HG03442 (cell line): ENCODE results near the gene FBXL20.
"Not testable (repeated sequence)": the region's sequence is repeated elsewhere in the genome, so short reads cannot be mapped to it uniquely, and the experiment has no call there.

Experiments used
- ATAC-seq: cut with Tn5 transposase; IDR thresholded peaks from one replicate; pipeline ENCODE4 v1.9.1; 2021; ENCODE audit warnings: mild to moderate bottlenecking, moderate library complexity; ENCODE audit not compliant: unreplicated experiment

The FBXL20 gene

DNA sequence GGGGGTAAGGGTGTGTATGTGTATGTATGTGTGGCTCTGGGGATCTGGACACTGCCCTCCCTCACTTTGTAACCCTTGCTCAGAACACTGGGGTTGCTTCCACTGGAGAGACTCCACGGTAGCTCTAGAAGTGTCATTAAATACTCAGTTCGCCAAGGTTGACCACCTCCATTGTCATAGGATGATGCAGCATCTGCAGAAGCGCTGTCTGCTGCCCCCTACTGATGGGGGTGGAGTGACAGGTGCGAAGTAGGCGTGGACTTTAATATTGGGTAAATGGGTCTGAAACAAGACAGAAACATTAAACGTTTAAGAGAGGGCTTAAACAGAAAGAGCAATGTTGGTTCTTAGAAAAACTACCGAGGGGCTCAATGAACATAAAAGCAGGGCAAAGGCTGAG is 140.1 kb downstream of the FBXL20 start:
- no peak for ATAC-seq

DNA sequence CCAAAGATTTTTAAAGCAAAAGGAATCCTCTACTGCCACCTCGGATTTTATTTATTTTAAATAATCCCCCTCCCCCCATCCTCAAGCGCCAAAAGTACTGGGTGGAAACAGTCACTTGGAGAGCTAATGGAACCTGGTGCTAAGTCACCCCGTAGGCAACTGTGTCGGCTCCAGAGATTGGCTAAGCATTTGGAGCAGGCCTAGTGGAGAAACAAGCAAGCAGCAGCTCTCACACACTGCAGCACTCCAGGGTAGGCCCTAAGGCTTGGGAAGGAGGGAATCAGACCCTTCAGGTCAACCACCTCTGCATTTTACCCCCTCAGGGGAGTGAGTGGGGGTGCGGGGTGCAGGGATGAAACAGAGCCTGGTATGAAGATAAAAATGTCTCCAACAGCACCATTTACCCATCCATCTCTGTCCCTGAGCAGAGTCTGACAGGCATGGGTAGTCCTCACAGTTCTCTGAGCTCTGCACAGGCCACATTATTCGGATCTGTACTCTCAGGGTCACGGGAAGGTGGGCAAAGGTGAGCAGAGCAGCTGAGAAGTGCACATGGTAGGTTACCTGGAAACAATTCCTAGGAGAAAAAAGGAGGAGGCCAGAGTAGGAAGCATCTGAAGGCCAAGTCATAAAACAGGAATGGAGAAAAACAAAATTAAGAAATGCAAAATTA is 148.5 kb downstream of the FBXL20 start:
- ATAC-seq = no peak

DNA sequence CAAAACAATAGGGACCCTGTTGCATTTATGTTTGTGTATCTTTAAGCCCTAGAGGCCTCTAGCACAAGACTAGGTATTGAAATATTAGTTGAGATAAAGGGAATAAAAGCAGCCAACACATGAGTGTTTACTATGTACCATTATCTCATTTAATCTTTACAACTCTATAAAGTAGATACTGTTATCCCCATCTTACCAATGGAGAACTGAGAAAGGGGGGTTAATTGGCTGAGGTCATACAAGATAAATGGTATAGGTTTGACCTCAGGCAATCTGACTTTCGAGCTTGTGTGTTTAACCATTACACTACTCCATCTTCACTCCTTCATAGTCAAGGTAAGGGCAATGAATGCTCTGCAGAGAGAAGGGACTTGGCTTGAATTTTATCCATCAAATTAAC is 149.4 kb downstream of the FBXL20 start:
- ATAC-seq = no peak

DNA sequence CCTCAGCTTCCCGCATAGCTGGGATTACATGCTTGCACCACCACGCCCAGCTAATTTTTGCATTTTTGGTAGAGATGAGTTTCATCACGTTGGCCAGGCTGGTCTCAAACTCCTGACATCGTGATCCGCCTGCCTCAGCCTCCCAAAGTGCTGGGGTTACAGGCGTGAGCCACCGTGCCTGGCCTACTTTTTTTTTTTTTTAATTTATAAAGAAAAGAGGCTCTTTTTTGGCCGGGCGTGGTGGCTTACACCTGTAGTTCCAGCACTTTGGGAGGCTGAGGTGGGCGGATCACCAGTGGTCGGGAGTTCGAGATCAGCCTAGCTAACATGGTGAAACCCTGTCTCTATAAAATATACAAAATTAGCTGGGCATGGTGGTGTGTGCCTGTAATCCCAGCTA is 151.3 kb downstream of the FBXL20 start:
- ATAC-seq = not testable (repeated sequence)

DNA sequence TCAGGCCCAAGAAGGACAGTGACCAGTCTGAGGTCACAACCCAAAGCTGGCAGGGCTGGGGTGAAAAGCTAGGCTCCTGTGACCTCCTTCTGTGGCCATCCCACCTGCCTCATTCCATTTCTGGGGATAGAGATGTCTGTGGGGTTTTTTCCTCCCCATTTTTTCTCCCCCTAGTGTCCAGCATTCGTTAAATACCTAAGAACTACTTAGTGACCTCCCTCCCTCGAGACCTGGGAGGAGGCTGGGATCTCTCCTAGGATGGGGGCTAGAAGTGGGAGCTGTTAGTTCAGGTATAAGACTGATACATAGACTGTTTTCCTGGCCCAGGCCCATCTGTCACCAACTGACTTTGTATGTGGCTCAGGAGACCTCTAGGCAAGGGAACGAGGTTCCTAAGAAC is 155.2 kb downstream of the FBXL20 start:
- ATAC-seq = no peak

DNA sequence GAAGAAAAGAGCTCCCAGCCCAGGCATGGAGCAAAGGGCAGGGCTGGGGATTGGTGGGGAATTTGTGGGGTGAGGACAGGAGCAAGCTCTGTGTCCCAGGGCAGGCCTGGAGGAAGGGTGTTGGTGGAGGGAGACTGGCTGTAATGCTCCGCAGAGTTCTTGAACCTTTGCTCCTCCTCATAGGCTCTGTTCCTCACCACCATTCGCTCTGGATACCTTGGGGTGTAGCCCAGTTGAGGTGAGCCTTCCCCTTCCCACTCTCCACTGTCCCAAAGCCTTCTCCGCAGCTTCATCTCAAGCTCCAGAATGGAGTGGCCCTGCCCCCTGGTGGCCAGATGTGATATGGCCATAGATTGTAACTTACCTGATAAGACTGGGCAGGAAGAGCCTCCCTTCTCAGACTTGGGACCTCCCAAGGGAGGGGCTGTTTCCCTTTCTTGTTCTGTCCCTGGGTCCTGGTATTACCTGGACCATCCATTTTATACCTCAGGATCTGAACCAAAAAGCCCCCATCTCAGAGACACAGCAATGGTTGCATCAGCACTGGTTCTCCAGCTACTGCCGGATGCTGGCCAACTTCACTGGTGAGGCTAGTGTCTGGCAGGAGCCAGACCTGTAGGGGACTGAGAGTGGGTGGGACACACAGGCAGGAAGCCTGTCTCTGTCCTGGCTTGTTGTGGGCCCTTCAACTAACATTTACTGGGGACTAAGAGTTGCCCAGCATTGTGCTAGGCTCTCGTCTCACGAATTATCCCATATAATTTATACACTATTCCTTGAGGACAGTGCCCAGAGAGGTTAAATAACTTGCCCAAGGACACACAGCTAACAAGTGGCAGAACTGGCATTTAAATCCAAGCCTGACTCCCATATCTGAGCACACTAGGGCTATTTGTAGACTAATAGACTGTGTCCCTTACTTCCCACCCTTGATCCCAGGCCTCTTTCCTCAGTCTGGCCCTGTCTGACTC is 156.5 kb downstream of the FBXL20 start:
- ATAC-seq = no peak

DNA sequence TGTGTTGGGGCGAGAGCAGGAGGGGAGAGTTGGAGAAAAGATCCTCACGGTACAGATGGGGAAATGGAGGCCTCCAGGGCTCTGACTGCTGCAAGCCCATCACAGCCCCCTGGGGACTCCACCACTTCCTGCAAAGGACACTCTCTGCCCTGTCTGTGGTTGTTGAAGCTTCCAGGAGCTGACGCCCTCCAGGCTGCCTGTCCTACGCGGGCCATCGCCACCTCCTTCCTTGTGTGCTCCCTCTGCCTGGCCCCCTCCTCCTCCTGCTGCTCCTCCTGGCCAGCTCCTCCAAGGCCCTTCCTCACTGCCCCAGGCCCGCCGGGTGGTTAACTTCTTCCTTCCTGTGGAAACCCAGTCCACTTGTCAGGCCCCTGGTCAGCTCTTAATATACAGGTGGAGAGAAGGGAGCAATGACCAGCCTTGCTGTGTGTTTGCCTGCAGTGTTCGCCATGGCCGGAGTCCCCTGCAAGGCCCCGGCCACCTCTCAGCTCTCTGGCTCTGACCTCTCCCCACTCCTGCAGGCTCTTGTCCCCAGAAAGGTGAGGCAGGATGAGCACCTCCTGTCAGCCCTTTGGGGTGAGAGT is 157.3 kb downstream of the FBXL20 start:
- ATAC-seq = no peak

DNA sequence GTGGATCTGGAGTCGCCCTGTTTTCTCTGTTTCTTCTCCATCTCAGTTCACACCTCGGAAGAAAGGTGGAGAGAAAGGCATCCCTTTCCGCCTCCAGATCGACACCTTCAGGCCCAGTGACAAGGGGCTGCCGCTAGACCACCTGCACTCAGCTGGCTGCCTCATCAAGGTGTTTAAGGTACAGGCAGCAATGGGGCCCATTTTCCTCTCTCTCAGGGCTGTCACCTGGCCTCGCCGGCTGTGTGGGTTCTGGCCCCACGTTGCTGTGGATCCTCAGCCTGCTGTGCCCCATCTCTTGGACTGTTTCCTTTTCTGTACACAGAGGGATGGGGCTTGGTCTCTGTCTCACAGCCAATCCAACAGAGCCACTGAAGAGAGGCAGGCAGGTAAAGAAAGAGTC is 158.3 kb downstream of the FBXL20 start:
- ATAC-seq = no peak

DNA sequence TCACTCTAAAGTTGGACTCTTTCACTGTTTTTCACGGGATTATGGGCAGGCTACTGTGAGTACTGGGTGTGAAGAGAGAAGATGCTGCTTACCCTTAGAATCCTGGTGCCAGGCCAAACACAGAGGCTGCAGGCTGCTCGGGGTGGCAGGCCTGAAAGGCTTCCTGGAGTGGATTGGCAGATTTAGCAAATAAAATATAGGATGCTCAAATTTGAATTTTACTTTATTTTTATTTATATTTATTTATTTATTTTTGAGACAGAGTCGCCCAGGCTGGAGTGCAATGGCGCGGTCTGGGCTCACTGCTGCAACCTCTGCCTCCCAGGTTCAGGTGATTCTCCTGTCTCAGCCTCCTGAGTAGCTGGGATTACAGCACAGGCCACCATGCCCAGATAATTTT is 160.8 kb downstream of the FBXL20 start:
- no peak for ATAC-seq

DNA sequence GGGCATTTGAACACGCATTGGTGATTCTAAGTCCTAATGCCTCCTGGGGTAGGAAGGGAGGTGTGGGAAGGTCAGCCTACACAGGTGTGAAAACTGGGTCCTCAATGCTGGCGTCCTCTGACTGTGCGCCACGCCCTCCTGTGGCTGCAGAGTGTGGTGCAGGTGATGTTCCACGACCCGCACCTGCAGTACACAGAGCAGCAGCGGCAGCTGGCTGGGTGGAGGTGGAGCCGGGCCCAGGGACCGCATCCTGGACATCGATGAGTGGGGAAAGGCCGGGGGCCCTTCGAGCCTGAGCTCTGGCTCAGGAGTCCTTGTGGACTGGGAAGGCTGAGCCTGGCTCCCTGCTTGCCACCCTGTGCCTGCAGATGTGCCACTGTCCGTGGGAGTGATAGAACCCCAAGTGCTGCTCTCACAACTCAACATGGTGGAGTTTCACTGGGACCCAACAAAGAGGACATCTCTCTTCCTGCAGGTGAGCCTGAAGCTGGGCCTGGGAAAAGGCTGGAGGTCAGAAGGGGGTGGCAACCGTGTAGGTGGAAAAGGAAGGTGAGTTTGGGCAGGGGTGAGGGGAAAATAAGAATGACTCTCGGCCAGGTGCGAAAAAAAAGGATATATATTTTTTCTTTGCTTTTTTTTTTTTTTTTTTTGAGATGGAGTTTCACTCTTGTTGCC is 161.6 kb downstream of the FBXL20 start:
- ATAC-seq = no peak

DNA sequence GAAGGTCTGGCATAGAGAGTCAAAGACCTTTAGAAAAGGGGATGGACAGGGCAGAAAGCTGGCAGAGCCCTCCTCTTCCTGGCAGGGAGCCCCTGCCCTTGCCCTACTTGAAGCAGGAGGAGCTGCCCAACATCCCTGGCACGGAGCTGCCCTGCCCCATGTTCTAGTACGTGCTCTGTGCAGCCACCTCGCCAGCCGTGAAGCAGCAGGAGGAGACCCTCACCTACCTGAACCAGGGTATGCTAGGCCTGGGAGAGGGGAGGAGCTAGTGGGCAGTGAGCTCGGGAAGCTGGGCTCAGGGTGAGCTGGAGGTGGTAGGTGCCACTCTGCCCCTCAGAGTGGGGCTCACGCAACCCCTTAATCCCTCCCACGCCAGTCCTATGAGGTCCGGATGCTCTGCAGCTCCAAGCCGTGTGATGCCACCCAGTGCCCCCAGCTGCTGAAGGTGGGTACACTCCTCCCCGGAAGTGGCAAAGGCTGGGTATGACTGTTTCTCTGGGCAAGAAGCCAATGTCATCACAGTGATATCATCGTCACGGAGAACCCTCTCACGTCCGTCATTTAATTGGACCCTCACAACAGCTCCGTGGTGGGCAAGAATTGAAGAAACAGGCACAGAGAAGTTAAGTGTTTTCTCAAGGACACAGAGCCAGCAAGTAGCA is 163.0 kb downstream of the FBXL20 start:
- ATAC-seq = no peak

DNA sequence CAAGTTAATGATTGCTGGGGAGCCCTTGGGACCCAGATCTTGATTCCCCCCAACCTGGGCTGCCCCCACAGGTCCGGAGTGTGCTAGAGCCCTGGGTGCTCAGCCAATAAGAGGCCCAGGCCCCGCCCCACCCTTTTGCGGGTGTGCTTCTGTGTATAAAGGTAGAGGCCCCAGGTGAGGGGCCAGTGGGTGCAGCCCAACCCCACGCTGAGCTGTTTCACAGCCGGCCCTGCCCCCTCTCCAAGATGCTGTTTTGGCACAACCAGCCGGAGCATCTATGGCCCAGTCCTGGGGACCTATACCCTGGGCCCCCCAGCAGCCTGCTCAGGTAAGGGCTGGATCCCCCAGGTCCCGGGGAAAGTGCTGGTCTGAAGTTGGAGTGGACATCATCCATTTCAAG is 163.8 kb downstream of the FBXL20 start:
- ATAC-seq = no peak

DNA sequence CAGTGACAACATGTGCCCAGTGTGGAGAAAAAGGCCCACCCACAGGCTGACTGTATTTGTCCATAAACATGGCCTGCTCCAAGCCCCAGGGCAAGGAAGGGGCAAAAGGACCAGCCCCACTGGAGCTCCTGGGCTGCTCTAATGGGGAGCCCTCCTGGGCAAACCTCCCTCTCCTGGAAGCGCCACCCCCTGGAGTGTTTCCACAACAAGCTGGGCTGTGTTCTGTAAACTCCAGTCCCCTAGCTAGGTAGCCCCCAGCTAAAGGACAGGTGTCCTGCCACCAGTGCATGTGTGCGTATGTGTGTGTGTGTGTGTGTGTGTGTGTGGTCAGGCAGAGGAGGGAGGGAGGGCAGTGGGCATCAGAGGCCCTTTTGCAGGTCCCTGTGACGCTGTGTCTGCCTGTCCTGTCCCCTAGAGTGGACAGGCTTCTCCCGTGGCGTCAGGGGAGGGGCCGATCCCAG is 164.4 kb downstream of the FBXL20 start:
- no peak for ATAC-seq

DNA sequence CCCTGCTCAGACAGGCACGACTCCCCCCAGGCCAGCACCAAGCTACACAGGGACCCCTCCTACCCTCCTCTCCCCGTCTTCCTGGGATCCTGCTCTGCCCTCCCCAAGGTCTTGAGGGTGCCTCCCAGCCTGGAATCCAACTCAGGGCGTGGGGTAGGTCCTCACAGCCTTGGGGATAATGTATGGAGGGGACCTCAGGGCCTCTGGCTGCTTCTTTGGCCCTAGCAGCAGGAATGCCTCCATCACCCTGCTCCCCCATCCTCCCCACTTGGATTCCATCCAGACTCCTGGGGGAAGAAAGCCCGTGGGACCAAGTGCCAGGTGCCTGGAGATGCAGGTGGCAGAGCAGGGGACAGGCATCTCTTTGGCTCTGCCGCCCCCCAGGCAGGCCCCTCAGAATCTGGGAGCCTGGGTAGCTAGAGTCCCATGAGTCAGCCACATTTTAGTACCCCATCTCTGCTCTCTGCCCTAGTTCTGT is 164.9 kb downstream of the FBXL20 start:
- no peak for ATAC-seq

DNA sequence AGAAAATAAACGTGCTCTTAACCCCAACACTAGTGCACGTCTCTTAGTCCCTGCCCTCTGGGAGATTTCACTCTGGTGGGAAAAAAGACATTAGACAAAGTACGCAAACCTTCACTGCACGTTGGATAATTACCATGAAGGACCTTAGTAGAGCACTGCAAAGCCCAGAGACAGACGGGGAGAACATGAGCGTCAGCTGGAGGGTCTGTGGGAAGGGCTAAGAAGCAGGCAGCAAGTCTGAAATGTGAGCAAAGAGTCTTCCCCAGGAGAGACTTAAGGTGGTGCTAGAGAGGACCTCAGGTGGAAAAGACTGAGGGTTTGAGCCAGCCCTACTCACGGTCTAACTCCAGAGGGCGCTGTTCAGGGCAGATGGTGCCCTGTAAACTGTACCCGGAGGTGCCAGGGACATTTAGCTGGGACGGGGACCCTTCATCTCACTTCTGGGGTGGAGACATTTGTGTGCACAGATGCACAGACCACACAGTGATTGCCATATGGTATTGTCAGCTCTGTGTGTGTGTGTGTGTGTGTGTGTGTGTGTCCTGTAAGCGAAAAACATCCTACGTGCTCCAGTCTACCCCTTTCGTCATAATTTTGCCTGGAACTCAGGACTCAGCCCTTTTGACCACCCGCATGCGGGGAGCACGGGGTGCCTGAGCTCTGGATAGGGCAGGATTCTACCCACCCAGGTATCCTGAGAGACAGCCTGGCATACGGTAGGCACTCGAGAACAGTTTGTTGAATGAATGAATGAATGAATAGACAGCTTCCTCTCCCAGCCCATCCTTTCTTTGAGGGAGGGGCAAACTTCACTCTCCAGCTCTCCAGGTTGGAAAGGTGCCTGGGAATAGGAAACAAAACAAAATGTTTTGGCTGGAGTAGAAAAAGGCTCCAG is 165.6 kb downstream of the FBXL20 start:
- no peak for ATAC-seq

DNA sequence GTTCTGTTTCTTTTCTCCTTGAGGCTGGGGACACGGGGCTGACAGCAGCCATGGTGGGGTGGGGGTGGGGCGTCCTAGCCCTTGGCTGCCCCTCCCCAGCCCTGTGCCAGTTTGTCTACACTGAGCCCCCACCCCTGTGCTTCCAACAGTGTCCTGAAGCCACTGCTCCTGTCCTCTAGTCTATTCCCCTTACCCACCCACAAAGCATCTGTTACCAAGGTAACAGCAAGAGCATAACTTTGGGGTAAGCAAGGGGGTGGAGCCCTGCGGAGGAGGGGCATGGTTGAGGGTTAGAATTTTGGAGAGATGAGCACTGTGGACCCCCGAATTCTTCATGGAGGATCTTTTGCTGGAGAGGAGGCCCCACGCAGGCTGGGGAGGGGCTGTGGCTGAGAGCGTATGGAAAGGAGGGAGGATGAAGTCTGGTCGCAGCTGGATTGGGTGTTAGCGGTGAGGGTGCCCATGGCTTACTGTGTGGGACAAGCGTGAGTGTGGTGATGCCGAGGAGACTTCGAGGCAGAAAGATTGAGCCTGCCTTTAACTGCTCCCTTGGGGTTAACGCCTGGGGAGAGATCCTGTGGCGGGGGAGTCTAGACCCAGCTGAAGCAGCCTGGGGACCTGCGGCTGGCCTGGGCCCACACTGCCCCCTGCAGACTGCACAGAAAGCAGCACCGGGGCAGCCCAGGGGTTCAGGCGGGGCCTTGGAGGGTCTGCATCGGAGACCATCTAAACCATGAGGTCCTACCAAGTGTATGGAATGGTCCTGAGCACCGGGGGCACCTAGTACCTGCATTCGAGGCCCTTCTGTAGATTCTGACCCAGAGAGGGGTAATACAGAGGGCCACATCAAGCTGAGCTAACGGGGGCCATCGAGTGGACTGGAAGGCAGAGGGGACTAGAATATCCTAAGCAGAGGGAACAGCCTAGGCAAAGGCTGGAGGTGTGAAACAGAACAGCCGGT is 169.6 kb downstream of the FBXL20 start:
- ATAC-seq = no peak

DNA sequence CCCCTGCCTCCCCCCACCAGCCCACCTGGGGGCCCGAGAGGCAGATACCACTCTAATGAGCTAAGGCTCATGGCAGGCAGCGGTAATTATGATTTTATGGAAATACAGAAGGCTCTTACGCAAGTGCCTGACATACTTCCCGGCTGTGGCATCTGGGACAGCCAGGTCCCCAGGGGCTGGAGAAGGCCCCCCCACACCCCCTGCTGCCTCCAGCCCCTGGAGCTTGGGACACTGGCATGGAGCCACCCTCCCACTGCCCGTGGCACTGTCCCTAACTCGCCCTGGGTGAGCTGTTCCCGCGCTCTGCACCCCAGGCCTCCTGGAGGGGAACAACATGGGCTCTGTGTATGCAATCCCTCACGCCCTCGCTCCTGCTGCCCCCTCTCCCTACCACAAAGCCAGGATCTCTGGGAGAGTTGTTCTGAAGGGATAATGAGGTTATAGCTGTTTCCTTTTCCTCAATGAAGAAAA is 170.3 kb downstream of the FBXL20 start:
- ATAC-seq = no peak

DNA sequence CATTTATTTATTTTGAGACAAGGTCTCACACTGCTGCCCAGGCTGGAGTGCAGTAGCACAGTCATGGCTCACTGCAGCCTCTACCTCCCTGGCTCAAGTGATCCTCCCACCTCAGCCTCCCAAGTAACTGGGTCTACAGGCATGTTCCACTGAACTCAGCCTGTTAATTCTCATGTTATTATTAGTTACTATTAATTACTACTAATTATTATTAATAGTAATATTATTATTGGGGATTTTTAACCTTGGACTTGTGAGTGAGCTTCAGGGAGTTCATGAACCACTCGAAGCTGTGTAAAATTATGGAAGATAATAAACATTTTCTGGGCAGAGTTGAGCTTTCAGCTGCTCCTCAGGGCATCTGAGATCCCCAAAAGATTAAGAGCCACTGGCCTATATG is 171.1 kb downstream of the FBXL20 start:
- no peak for ATAC-seq
